Activated CD4-positive, alpha-beta T cell treated with anti-CD3 and anti-CD28 coated beads for 4 hours (primary cell): ENCODE measurements around the gene CLDN17.

ENCODE experiments used
- DNase-seq, 2 donors: peaks; one replicate each; pipeline ENCODE4 v3.0.0-alpha.2; 2020

The CLDN17 gene, protein sequence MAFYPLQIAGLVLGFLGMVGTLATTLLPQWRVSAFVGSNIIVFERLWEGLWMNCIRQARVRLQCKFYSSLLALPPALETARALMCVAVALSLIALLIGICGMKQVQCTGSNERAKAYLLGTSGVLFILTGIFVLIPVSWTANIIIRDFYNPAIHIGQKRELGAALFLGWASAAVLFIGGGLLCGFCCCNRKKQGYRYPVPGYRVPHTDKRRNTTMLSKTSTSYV

GRCh38 chr21:30166705-30167104 is at the start of gene CLDN17:
TSS of gene CLDN17 (minus strand) at chr21:30166805. CDS start at chr21:30166617, 188 bp downstream.
- DNase-seq: no peak

DNA sequence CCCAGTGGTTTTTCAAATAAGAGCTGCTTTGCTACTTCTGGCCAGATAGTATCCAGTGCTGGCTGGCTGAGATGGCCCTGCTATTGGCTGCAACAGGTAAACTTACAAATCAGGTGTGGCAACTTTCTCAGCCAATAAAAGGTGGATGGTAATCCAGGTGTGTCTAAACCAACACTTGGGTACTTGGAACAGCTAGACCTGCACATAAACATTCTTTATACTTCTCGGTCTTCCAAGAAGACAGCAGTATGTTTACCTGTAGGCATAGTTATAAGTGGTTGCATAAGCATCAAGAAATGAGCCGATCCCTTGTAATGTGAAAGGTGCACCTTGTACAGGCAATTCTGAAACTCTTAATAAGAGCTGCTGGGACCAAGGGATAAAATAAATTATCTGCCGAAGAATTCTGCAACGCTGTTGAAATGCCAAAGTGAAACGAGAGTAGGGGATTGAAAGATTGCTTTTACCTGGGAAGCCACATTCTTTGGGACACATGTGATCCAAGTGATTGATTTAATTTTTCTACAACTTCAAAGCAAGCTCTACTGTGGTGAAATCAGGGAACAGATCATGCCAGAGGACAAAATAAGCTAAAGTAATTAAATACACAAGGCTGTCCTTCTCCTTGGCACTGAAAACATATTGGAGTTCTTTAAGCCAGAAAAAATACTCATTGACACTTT is 49.6 kb upstream of the CLDN17 start, which contains the start of gene CLDN8:
TSS of gene CLDN8 (minus strand) at position 57 of the 683 bp plus-strand sequence. CDS start 172 bp downstream, outside the sequence.
- DNase-seq: no peak

DNA sequence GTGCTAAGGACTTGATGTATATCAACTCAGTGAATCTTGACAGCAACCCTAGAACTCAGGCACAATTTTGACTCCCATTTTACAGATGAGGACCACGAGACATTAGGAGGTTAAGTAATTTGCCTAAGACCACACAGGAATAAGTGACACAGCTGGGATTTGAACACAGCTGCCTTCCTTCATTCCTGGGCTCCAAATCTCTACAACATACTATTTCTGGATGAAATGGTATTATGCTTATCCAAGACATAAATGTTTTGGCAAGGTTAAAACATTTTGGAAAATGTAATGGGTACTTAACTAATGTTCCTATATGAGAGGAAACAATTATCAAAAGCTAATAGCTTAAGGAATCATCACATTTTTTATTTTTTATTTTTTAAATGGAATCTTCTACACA is 44.5 kb upstream of the CLDN17 start:
- DNase-seq: no peak

DNA sequence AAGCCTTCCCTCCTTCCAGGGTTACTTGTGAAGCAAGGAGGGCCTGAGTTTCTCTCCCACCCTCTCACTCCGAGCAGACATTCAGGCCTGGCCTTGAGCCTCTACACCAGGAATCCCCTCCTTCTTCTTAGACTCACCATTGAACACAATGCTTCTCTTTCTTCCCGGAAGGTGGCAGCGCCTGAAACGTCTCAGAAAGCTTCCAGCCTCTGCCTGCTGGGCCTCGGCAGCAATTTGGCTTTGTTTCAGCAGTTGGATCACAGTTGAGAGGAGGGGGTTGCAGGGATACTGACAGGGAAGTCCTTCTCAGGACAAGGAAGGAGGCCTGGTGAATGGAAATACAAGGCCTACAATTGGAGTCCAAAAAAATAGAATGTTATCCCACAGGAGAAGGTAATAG is 43.0 kb upstream of the CLDN17 start:
- no peak for DNase-seq

DNA sequence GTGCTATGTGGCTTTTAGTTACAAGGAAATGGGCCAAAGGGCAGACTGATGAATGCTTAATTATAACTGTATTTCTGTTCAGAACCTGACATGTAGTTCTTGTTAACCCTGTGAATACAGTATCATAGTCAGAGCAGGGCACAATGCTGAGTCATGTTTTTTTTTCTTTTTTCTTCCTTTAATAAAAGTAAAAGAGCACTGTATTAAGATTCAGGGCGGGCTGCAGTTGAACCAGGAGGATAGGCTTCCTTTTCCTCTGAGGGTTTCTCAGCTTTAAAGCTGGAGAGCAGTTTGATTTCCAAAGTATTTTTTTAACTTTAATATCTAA is 40.6 kb upstream of the CLDN17 start:
- DNase-seq: no peak

DNA sequence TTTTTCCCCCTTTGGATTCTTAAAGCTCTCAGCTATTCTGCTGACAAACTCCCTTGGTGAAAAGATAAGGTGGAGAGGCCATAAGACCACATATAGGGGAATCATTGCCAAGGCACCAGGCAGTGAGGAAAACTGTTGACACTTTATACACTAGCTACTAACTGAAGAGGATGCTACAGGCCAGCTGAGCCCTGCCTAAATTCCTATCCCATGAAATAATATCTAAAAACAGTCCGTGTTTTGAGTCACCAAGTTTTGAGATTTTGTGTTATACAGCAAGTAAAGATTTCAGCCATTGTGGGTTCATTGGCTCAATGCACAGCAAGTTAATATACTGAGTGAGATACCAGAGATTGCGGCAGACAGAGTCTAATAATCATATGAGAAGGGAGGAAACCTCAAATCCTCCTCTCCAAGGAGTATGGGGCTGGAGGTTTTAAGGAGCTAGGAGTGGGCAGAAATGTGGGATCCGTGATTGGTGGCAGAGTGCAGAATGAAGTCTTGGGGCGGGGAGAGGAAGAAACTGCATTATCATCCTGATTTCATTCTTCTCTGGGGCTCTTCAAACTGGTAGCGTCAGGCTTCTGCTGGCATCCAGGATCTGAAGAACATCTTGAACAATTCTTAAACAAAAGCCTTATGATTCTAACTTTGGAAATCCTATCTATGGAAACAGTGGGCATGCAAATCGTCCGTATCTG is 40.1 kb upstream of the CLDN17 start:
- DNase-seq: no peak

GRCh38 chr21:30200000-30200399 is 33.4 kb upstream of the CLDN17 start:
- DNase-seq: no peak

DNA sequence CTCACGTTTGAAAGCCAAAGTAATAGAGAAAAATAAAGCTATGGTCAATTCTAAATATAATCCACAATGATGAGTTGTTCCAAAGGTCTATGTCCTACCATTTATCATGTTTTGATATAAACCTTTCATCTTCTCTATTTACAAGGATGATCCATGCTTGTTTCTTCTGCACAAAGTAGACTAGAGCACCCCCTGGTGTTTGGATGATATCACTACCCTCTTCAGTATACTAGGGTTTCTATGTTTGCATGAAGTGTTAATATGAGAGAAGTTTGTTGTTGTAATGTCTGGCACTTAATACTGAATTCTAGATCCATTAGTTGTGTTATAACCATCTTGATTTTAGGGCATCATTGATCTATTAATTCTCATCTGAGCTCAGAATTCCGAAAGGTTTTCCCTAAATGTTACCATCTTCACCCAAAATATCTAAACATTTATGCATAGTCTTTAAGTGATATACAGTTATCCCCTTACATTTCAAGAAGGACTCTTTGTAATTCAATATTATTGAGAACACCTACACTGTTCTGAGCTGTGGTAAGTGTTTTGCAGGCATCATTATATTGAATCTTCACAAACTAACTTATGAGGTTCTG is 28.2 kb upstream of the CLDN17 start:
- DNase-seq: no peak

DNA sequence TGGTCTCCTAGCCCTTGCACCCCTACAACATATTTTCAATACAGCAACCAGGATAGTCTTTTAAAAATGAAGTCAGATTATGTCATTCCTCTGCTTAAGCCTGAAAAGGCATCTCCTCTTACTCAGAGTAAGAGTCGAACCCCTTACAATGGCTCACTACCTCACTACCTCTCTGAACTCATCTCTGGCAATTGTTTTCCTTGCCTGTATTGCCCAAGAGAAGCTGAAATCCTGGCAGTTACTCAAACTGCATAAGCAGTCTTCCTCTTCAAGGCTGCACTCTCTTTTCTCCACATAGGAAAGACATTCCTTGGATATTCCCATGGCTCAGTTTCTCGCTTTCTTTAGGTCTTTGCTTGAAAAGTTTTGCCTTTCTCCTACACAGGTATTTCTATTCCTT is 26.6 kb upstream of the CLDN17 start:
- DNase-seq: no peak

GRCh38 chr21:30190554-30190953 is 23.9 kb upstream of the CLDN17 start:
- no peak for DNase-seq

- DNase-seq: no peak
Observed at GRCh38 chr21:30189773-30190172, 23.2 kb upstream of the CLDN17 start.

- DNase-seq: no peak
Observed at GRCh38 chr21:30186242-30186641, 19.6 kb upstream of the CLDN17 start.

DNA sequence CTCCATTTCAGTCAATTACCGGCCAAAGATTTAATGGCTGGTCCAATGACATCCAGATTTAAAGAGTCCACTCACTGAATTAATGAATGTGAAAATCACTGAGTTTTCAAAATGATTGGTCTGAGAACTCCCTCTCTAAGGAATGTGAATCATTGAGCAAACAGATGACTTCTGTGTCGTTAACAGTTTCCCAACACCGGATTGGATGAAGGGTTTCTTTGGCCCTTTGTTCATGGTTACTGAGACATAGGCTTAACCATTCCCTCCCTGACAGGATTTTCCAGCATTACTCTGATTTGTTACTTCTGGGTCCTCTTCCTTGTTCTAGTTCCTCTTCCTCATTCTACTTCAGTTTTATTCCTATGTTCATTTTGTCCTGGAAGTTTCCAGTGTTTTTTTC is 1.5 kb upstream of the CLDN17 start:
- no peak for DNase-seq

DNA sequence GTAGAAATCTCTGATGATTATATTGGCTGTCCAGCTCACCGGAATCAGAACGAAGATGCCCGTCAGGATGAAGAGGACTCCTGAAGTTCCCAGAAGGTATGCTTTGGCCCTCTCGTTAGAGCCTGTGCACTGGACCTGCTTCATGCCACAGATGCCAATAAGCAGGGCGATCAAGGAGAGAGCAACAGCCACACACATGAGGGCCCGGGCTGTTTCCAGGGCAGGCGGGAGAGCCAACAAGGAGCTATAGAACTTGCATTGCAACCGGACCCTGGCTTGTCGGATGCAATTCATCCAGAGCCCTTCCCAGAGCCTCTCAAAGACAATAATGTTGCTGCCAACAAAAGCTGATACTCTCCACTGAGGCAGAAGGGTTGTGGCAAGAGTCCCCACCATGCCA is 434 bp downstream of the CLDN17 start:
- no peak for DNase-seq

DNA sequence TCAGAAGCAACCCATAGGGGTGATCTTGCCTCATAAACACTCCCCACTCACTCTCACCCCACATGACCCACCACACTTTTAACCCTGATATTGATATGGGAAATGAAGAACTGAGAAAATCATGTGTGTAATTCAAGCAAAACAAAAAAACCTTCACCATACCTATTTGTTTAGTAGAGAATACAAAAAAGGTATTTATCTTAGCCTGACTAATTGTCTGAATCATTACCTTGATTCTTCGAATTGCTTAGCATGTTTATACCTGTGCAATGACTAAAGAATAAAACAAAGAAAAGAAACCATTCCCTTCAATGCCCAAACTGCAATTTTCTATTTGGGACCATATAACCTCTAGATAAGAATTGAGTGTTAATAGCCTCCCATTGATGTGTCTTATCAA is 1.8 kb downstream of the CLDN17 start:
- DNase-seq: no peak

DNA sequence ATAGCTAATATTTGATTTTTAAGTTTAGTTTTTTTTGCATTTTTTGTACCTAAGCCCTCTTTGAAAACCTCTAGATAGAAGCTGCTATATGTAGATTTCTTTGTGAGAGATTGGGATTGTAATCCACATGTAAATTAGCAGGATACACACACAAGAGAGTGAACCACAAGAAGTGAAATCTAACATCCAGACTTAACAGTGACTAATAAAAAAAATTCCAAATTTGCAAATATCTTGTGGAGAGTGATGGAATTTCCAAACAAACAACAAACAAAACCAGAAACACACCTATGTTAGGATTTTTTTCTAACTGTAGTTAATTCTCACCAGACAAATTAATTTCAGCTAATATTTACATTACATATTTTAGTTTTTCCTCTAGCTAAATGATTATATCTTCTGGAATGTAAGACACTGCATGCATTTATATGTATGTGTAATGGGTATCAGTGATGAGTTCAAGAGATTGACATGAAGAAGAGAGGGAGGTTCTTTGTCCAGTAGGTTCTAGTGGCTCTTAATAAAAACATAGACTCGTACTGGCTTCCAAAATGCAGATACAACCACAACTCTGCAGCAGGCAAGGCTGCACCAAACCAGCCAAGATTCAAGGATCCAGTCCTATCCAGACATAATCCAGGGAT is 12.8 kb downstream of the CLDN17 start:
- DNase-seq: no peak

- DNase-seq: no peak
Observed at GRCh38 chr21:30152792-30153191, 13.8 kb downstream of the CLDN17 start.

GRCh38 chr21:30148906-30149305 is 17.7 kb downstream of the CLDN17 start:
- DNase-seq: no peak

DNA sequence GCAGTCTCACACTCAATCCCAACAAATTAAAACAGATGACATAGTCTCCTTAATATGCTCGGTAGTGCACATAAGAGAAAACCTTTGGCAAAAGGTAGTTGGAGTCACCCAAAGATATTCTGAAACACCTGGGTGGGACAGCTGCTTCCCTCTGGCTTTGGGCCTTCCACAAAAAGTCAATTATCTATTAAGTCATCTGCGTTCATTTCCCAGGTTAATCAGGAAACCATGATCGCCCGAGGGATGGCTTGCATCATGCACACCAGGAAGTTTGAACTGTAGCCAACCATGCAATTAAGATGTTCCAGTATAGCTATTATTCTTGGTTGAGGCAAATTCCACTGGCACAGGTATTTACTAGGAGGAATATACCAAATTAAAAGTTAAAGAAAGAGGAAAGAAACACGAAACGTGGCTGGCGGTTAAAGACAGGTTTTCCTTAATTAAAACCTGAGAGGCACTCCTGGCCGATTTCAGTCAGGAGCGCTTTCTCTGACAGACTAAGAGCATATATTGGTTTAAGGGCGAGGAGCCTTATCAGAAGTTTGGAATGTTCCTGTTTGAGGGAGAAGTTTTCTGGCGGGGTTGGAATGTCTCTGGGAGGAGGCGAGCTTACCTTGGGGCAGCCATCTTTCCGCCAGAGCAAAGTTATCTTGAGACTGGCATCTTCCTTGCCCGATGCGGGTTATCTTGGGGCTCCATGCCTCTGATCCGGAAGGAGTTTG is 19.9 kb downstream of the CLDN17 start:
- DNase-seq: no peak

DNA sequence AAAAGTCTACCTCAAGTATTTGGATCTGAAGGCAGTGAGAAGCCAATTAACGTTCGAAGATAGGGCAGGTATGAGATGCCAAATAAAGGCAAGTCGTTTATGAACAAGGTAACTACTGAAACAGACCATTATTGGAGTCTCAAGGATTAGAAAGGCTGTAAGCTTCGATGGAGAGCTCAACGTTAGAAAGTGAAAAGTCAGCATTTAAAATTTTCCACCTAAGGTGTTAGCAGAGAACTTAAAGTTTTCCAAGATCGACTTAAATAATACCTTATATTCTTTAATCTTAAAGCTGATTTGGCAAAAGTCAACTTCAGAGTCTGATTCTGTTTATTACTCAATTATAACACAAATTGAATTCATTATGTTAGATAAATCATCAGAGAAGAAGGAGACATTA is 28.1 kb downstream of the CLDN17 start:
- DNase-seq: no peak

- DNase-seq: no peak
Observed at GRCh38 chr21:30129246-30129645, 37.4 kb downstream of the CLDN17 start.

DNA sequence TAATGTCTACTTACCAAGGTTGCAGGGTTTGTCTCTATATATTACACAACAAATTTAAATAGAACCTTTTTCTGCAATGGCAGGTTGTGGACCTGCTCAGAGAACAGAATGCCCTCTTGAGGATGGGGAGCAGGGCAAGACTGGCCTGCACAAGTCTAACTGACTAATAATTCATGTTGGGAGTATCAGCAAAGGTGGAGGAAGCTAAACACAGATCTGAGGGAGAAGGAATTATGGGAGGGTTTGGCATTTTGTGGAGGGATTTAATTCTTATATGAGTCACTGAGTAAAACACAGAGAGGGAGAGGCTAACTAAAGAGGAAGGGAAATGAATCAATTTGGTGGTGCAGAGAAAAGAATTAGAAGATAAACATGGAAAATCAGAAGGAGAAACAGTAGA is 40.0 kb downstream of the CLDN17 start:
- no peak for DNase-seq

- no peak for DNase-seq
Observed at GRCh38 chr21:30117631-30118030, 49.0 kb downstream of the CLDN17 start.
